Ovary (tissue), 3 donors: ENCODE measurements around the gene PTPRG.

Source experiments
- EP300 ChIP-seq: sonication (generic); formaldehyde crosslinking; IDR thresholded peaks from one replicate; pipeline ENCODE4 v1.6.1; 2017; ENCODE audit warnings: antibody characterized with exemption
- TF ChIP-seq, protein P1 (sequence below), 3 donors: fragments of 450-650 bp in 2 of 3; fragments of 200-600 bp in 1 of 3; IDR thresholded peaks; one replicate each; pipeline versions ENCODE4 v1.5.1 to v1.8.0; 2016 to 2022; ENCODE audit warnings: antibody characterized with exemption in 3 of 3, mild to moderate bottlenecking in 1 of 3
- donor health status: DM: no; HTN: no; CAD: no.

DNA sequence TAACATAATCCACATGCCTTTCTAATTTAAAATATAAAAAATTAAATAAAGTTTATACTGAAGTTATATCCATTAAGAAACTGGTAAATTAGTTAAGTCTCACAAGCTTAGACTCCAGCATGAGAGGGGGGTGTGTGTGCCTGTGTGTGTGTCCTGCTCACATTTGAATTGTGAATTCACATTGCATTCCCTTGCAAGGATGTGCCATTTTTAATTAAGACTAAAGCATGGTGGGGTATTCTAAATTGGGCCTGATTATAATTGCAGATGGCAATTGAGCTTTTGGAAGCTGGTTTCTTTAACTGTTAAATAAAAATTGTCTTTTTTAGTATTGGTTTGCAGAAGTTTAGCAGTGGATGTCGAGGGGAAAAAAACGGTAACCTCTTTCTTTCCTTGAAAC, 56.9 kb downstream of the PTPRG start:
- no peak for TF ChIP-seq EP300
- TF ChIP-seq, protein P1, sequence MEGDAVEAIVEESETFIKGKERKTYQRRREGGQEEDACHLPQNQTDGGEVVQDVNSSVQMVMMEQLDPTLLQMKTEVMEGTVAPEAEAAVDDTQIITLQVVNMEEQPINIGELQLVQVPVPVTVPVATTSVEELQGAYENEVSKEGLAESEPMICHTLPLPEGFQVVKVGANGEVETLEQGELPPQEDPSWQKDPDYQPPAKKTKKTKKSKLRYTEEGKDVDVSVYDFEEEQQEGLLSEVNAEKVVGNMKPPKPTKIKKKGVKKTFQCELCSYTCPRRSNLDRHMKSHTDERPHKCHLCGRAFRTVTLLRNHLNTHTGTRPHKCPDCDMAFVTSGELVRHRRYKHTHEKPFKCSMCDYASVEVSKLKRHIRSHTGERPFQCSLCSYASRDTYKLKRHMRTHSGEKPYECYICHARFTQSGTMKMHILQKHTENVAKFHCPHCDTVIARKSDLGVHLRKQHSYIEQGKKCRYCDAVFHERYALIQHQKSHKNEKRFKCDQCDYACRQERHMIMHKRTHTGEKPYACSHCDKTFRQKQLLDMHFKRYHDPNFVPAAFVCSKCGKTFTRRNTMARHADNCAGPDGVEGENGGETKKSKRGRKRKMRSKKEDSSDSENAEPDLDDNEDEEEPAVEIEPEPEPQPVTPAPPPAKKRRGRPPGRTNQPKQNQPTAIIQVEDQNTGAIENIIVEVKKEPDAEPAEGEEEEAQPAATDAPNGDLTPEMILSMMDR (IDR thresholded peaks at IDR 0.05) = no peak
